ENCODE measurements around the gene ZNF860.
A peak's percentile ranks its signal among the peaks of the same experiment; 100 is the strongest.
"Not testable (repeated sequence)": the region's sequence is repeated elsewhere in the genome, so short reads cannot be mapped to it uniquely, and the experiment has no call there.

ZNF860 gene

GRCh38 chr3:32000877-32001276 is 19.3 kb downstream of the ZNF860 start:
- no peak for DNase-seq

GRCh38 chr3:32002561-32003368 is 21.2 kb downstream of the ZNF860 start:
- no peak for DNase-seq

GRCh38 chr3:32003380-32003779 is 21.8 kb downstream of the ZNF860 start:
- DNase-seq: no peak

- DNase-seq: no peak
These were observed 22.7 kb downstream of the ZNF860 start for GRCh38 chr3:32004113-32004765.

- no peak for DNase-seq
These were observed 27.6 kb downstream of the ZNF860 start for GRCh38 chr3:32009101-32009500.

- DNase-seq: no peak
These were observed 28.4 kb downstream of the ZNF860 start for GRCh38 chr3:32009957-32010356.

- not testable (repeated sequence) for DNase-seq
These were observed 29.1 kb downstream of the ZNF860 start for GRCh38 chr3:32010699-32011098.

GRCh38 chr3:32015638-32016037 is 34.1 kb downstream of the ZNF860 start:
- not testable (repeated sequence) for DNase-seq

GRCh38 chr3:32017286-32017685 is 35.7 kb downstream of the ZNF860 start:
- no peak for DNase-seq

- DNase-seq: peak; percentile 66
These were observed 37.4 kb downstream of the ZNF860 start for GRCh38 chr3:32018757-32019564.

- no peak for DNase-seq
These were observed 39.6 kb downstream of the ZNF860 start for GRCh38 chr3:32021155-32021554.

GRCh38 chr3:32021748-32022147 is 40.2 kb downstream of the ZNF860 start:
- DNase-seq: no peak

- DNase-seq: no peak
These were observed 41.4 kb downstream of the ZNF860 start for GRCh38 chr3:32022947-32023346.

GRCh38 chr3:32026593-32026992 is 45.0 kb downstream of the ZNF860 start:
- no peak for DNase-seq

GRCh38 chr3:32037932-32038267 is 56.4 kb downstream of the ZNF860 start:
- no peak for DNase-seq

- no peak for DNase-seq
These were observed 59.8 kb downstream of the ZNF860 start for GRCh38 chr3:32041316-32041715.

Data from eye (tissue), 1 donor.